H7 (cell line): ENCODE data around the gene ALX4. TPM values are rescaled to one million over a fixed set of nuclear protein-coding genes. Genes with fewer than 3 reads are reported as not detected.

Experiments
- DNase-seq: peaks from one replicate; pipeline ENCODE4 v3.0.0; 2012
- H3K27me3 ChIP-seq: 2 replicates; pipeline ENCODE4 v1.6.0; 2011; ENCODE audit warnings: mild to moderate bottlenecking, low read length; ENCODE audit not compliant: control insufficient read depth, insufficient read depth
- H3K36me3 ChIP-seq: replicated peaks from 2 replicates; pipeline ENCODE4 v1.5.1; 2011; ENCODE audit warnings: low read length; ENCODE audit not compliant: control insufficient read depth, insufficient read depth
- H3K4me3 ChIP-seq: 2 replicates; pipeline ENCODE4 v1.5.1; 2011; ENCODE audit warnings: low read depth, mild to moderate bottlenecking, control low read depth, low read length, moderate library complexity; ENCODE audit not compliant: insufficient read depth
- total RNA-seq: library from RNA; depleted of rRNA; stranded (reverse); fragments of >200 nt; shearing (Covaris generic); gene quantifications from 2 replicates; pipeline ENCODE4 v1.2.3, GENCODE V29; 2014; rRNA removed

The ALX4 gene
- total RNA-seq, 1 experiment from 2014 or later: not detected

- H3K27me3 ChIP-seq: no peaks in the 10 kb centered on the region
- DNase-seq: no peak
- H3K36me3 ChIP-seq: no peaks in the 10 kb centered on the region
- no peak overlapping the region for H3K4me3 ChIP-seq
Observed at GRCh38 chr11:44221992-44222391, 87.9 kb downstream of the ALX4 start.

- Histone ChIP-seq H3K4me3 (no peak overlapping the region), H3K27me3 (no peaks in the 10 kb centered on the region), H3K36me3 (no peaks in the 10 kb centered on the region)
- DNase-seq: no peak
Observed at GRCh38 chr11:44221456-44221855, 88.5 kb downstream of the ALX4 start.

GRCh38 chr11:44219830-44220796 is 89.8 kb downstream of the ALX4 start:
- no peaks in the 10 kb centered on the region for H3K36me3 ChIP-seq
- H3K4me3 ChIP-seq: no peak overlapping the region
- no peaks in the 10 kb centered on the region for H3K27me3 ChIP-seq
- DNase-seq: no peak

- Histone ChIP-seq H3K4me3 (no peak overlapping the region), H3K27me3 (no peaks in the 10 kb centered on the region), H3K36me3 (no peaks in the 10 kb centered on the region)
- no peak for DNase-seq
Observed at GRCh38 chr11:44217432-44217831, 92.5 kb downstream of the ALX4 start.

- no peak for DNase-seq
- no peaks in the 10 kb centered on the region for H3K36me3 ChIP-seq
- no peaks in the 10 kb centered on the region for H3K27me3 ChIP-seq
- H3K4me3 ChIP-seq: no peak overlapping the region
Observed at GRCh38 chr11:44213148-44213547, 96.8 kb downstream of the ALX4 start.

GRCh38 chr11:44212128-44212527 is 97.8 kb downstream of the ALX4 start:
- Histone ChIP-seq H3K4me3 (no peak overlapping the region), H3K27me3 (no peaks in the 10 kb centered on the region), H3K36me3 (no peaks in the 10 kb centered on the region)
- DNase-seq: no peak

Other genes with a start within 250 kb of the ALX4 start
- 13.9 and 17.3 TPM in 2 replicates for gene ACCS, start 243.9 kb downstream of the ALX4 start, total RNA-seq
- 52.0 and 52.4 TPM in 2 replicates for gene EXT2, start 214.5 kb downstream of the ALX4 start, total RNA-seq